GM12874 (cell line): Measurements from ENCODE around the gene FAM131B.
A peak's percentile ranks its signal among the peaks of the same experiment; 100 is the strongest.

ENCODE experiments used
- TF ChIP-seq, protein P1 (sequence below): IDR thresholded peaks from 2 replicates; pipeline ENCODE4 v1.5.1; 2011; ENCODE audit warnings: low read depth, mild to moderate bottlenecking, control low read depth, low read length, moderate library complexity; ENCODE audit not compliant: insufficient read depth

Gene FAM131B

DNA sequence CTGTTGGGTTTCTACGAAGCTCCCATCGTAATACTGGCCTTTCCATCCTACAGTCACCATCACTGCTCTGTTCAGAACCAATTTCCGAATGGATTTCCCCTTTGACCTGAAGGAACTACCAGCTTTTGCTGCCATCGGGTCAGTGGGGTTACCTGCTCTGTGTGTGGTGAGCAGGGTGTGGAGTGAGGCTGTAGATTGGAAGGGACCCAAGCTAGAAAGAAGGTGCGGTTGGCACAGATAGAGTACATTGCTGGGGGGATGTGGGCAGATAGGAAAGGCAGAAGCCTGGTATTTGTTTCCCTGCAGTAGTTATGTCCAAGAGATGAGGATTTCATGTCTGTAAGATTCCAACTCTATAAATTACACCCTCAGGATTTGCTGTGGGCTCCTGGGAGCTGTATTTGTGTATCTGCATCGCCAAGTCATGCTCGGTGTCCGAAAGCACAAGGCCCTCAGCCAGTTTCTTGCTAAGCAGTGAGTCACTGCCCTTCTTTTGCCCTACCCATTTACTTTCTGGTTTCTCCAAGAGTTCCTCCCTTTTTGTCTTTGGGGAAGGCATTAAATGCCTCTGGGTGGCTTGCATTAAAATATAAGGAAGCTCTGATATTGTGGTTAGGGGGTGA lies 31.2 kb downstream of the FAM131B start:
- TF ChIP-seq, protein P1, sequence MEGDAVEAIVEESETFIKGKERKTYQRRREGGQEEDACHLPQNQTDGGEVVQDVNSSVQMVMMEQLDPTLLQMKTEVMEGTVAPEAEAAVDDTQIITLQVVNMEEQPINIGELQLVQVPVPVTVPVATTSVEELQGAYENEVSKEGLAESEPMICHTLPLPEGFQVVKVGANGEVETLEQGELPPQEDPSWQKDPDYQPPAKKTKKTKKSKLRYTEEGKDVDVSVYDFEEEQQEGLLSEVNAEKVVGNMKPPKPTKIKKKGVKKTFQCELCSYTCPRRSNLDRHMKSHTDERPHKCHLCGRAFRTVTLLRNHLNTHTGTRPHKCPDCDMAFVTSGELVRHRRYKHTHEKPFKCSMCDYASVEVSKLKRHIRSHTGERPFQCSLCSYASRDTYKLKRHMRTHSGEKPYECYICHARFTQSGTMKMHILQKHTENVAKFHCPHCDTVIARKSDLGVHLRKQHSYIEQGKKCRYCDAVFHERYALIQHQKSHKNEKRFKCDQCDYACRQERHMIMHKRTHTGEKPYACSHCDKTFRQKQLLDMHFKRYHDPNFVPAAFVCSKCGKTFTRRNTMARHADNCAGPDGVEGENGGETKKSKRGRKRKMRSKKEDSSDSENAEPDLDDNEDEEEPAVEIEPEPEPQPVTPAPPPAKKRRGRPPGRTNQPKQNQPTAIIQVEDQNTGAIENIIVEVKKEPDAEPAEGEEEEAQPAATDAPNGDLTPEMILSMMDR = no peak

DNA sequence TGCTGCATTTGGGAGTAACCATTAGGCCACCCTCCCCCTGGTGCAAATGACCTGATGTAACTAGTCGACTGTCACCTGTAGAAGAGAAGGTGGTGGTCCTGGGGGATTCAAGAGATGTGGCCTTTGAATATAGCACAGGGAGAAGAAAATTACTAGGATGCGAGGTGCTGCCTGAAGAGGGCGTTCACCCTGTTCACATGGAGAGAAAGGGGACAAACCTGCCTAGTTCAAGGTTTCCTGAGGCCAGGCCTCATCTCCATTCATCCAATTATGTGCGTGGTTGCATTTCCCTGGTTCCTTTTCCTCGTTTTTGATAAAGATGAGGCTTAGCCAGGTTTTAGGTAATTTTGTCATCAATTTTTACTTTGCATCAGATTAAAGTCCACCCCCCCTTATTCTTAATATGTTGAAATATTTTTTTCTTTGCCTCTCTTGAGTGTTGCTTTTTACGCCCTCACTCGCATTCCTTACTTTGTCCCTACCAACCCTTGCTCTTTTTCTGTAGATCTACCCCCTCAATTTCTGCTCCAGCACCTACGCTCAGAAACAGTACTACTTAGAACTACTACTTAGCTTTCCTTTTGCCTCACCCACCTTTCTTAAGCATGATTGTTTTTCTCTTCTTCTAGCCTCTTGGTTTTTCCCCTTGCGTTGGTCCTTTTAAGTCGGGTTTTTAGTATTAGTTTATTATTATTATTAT lies 32.9 kb downstream of the FAM131B start:
- TF ChIP-seq, protein P1 = 0 out of 2 replicates have a peak, but pooled peaks have one; percentile 9

DNA sequence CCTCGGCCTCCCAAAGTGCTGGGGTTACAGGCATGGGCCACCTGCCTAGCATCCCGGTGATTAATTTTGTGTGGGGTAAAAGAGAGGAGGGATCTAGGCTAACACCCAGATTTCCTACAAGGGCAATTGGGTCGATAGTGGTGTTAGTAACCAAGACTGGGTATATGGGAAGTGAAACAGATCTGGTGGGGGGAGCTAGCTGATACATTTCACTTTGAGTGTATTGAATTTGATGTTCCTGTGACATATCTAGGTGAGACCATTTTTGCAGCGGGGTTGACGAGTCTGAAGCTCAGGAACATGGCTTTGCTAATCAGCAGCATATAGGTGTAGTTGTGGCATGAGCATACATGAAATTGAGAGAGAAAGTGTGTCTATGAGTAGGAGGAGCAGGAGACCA lies 34.6 kb downstream of the FAM131B start:
- TF ChIP-seq, protein P1 = no peak

DNA sequence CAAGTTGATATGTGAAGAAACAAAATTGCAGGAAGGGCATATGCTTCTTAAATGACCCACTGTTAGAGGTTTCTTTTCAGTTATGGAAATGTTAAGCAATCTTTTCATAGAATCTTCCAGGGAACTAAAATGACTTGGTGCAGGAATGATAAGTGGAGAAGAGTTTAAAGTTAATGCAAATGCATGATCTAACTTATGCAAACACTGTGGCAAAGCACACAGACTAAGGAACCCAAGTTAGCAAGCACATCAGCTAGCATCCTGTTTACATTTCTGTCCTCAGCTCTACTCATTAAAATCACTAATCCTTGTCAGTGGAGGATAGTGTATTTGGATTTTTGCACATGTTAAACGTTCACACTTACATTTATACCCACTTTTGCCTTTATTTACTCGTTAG lies 37.3 kb downstream of the FAM131B start:
- TF ChIP-seq, protein P1 = no peak

DNA sequence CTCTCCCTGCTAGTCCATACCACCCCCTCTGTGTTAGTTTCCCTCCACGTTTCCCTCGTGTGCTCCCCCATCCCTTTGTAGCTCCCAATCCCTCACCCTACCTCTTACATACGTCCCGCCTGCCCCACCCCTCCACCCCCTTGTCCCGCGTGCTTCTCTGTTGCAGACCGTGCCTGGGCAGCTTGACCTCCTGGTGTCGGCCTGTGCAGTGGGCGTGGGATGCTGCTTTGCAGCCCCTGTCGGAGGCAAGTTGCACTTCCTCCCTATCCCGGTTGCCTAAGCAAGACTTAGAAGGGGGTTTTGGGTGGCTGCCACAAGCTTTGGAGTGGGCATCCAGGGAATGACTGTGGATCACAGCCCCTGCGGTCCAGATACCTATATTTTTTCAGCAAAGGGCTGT lies 38.9 kb downstream of the FAM131B start:
- TF ChIP-seq, protein P1 = no peak

DNA sequence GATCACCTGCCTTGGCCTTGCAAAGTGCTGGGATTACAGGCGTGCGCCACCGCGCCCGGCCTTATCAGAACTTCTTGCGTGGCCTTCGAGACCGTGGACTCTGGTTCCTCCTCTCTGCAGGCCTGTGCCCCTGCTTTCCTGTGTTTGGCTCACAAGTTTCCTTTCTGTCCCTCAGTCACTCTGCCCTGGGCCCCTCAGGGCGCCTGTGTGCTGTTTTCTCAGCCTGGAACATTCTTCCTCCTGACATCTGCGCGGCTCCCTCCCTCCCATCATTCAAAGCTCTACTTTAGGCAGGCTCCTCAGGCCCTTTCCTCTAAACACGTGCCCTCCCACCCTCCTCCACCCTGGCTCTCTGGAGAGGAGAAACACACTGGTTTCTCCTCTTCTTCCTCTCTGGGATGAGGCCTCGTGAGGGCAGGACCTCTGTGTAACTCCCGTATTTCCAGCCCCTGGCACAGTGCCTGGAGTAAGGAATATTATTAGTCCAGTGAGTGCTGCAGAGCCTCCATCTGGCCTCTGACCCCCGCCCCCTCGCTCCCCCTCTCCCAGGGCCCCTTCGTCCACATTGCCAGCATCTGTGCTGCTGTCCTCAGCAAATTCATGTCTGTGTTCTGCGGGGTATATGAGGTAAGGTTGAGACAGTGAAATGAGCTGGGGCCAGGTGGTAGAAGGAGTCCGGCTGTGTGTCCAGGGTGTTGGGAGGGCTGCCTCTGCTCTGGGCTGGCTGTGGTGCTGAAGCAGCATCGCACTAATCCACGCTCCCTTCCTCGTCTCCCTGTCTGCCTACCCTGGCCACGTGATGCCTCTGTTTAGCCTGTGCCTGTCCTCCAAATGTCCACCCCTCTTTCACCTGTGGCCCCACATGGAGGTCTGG lies 39.5 kb downstream of the FAM131B start:
- TF ChIP-seq, protein P1 = no peak

DNA sequence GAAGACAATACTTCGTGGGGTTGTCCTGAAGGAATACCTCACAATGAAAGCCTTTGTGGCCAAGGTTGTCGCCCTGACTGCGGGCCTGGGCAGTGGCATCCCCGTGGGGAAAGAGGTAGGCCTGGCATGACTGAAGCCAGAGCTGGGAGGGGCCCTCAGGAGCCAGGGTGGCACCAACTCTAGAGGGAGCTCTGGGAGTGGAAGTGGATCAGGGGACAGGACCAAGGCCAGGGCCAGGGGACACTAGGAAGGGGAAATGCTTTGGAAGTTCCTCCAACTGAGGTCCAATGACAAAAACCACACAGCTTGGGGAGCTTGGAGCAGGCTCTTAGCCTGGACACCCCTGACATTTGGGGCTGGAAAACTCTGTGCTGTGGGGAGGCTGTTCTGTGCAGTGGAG lies 40.8 kb downstream of the FAM131B start:
- TF ChIP-seq, protein P1 = no peak
